HEK293 (cell line): Measurements from ENCODE around the gene KATNAL1.

Source experiments
- CTCF ChIA-PET: fragments of 350-600 bp; formaldehyde crosslinking; extraction: SDS; loops from one replicate; lab custom pipeline; 2021; ENCODE audit warnings: antibody characterized with exemption; lab: Yijun Ruan, JAX
- POLR2A ChIA-PET: fragments of 300-600 bp; formaldehyde crosslinking; extraction: SDS; loops from one replicate; lab custom pipeline; 2020; ENCODE audit warnings: antibody characterized with exemption, inconsistent platforms; lab: Yijun Ruan, JAX
- H3K27ac ChIP-seq: fragments of 200-500 bp; sonication (Bioruptor generic); 2 replicates; pipeline ENCODE4 v1.5.1; 2014; ENCODE audit warnings: low read depth, low read length, control low read depth, inconsistent platforms; ENCODE audit errors: extremely low read depth
- H3K36me3 ChIP-seq, 2 experiments: fragments of 200-500 bp in 1 of 2; sonication (Bioruptor generic) in 1 of 2; 1 replicate in 1 of 2; 2 replicates in 1 of 2; pipeline ENCODE4 v1.5.1; 2014 to 2017; ENCODE audit warnings: inconsistent platforms in 2 of 2, low read length in 2 of 2; ENCODE audit not compliant: control insufficient read depth in 2 of 2, insufficient read depth in 1 of 2
- H3K4me1 ChIP-seq: fragments of 200-500 bp; sonication (Bioruptor generic); 2 replicates; pipeline ENCODE4 v1.5.1; 2014; ENCODE audit warnings: mild to moderate bottlenecking, low read length, inconsistent platforms; ENCODE audit not compliant: control insufficient read depth, insufficient read depth
- H3K4me3 ChIP-seq: 2 replicates; pipeline ENCODE4 v1.5.1; 2011; ENCODE audit warnings: low read depth, mild to moderate bottlenecking, control low read depth, low read length, moderate library complexity
- H3K9me3 ChIP-seq: fragments of 200-500 bp; sonication (Bioruptor generic); 2 replicates; pipeline ENCODE4 v1.5.1; 2014; ENCODE audit warnings: low read depth, low read length, inconsistent platforms; ENCODE audit not compliant: control insufficient read depth, insufficient read depth
- EGR2 ChIP-seq: fragments of 450-650 bp; formaldehyde crosslinking; IDR thresholded peaks from 2 replicates; pipeline ENCODE4 v1.5.1; 2016; ENCODE audit warnings: low read depth, missing biosample characterization, missing genetic modification characterization
- GLI4 ChIP-seq: fragments of 450-650 bp; formaldehyde crosslinking; IDR thresholded peaks from 2 replicates; pipeline ENCODE4 v1.5.1; 2016; ENCODE audit warnings: missing biosample characterization, missing genetic modification characterization
- HOXD13 ChIP-seq: sonication (generic); formaldehyde crosslinking; IDR thresholded peaks from 2 replicates; pipeline ENCODE4 v1.8.0; 2022; ENCODE audit warnings: missing genetic modification reagents, borderline replicate concordance
- KLF16 ChIP-seq: fragments of 450-650 bp; formaldehyde crosslinking; IDR thresholded peaks from 2 replicates; pipeline ENCODE4 v1.5.1; 2017; ENCODE audit warnings: missing biosample characterization, missing genetic modification characterization
- KLF7 ChIP-seq: fragments of 450-650 bp; formaldehyde crosslinking; IDR thresholded peaks from 2 replicates; pipeline ENCODE4 v1.5.1; 2016; ENCODE audit warnings: missing biosample characterization, missing genetic modification characterization, borderline replicate concordance
- MEIS1 ChIP-seq: sonication (generic); formaldehyde crosslinking; IDR thresholded peaks from 2 replicates; pipeline ENCODE4 v1.8.1; 2022; ENCODE audit warnings: missing genetic modification reagents, mild to moderate bottlenecking, borderline replicate concordance
- SCRT2 ChIP-seq: fragments of 450-650 bp; formaldehyde crosslinking; IDR thresholded peaks from 2 replicates; pipeline ENCODE4 v1.5.1; 2016; ENCODE audit warnings: missing biosample characterization, missing genetic modification characterization
- SP7 ChIP-seq: fragments of 450-650 bp; formaldehyde crosslinking; IDR thresholded peaks from 2 replicates; pipeline ENCODE4 v1.5.1; 2016; ENCODE audit warnings: missing biosample characterization, missing genetic modification characterization
- ZBTB8A ChIP-seq: fragments of 450-650 bp; formaldehyde crosslinking; IDR thresholded peaks from 2 replicates; pipeline ENCODE4 v1.5.1; 2016; ENCODE audit warnings: missing biosample characterization, missing genetic modification characterization
- ZFP3 ChIP-seq: fragments of 450-650 bp; formaldehyde crosslinking; IDR thresholded peaks from 2 replicates; pipeline ENCODE4 v1.5.1; 2016; ENCODE audit warnings: low read depth, missing biosample characterization, missing genetic modification characterization
- ZNF350 ChIP-seq: fragments of 450-650 bp; formaldehyde crosslinking; IDR thresholded peaks from 2 replicates; pipeline ENCODE4 v1.5.0; 2017; ENCODE audit warnings: missing biosample characterization, mild to moderate bottlenecking, missing genetic modification characterization
- ZNF423 ChIP-seq: fragments of 450-650 bp; formaldehyde crosslinking; IDR thresholded peaks from 2 replicates; pipeline ENCODE4 v1.5.1; 2016; ENCODE audit warnings: missing biosample characterization, missing genetic modification characterization
- ZNF510 ChIP-seq: fragments of 450-650 bp; formaldehyde crosslinking; IDR thresholded peaks from 2 replicates; pipeline ENCODE4 v1.5.1; 2018; ENCODE audit warnings: mild to moderate bottlenecking, missing genetic modification characterization, missing biosample characterization; ENCODE audit not compliant: insufficient replicate concordance
- ZNF530 ChIP-seq: fragments of 450-650 bp; formaldehyde crosslinking; IDR thresholded peaks from 2 replicates; pipeline ENCODE4 v1.5.1; 2016; ENCODE audit warnings: low read depth, missing biosample characterization, missing genetic modification characterization
- ZNF558 ChIP-seq: fragments of 450-650 bp; formaldehyde crosslinking; IDR thresholded peaks from 2 replicates; pipeline ENCODE4 v1.5.1; 2016; ENCODE audit warnings: missing biosample characterization, missing genetic modification characterization
- ZNF610 ChIP-seq: fragments of 450-650 bp; formaldehyde crosslinking; IDR thresholded peaks from 2 replicates; pipeline ENCODE4 v1.5.1; 2016; ENCODE audit warnings: missing biosample characterization, missing genetic modification characterization, borderline replicate concordance
- ZNF660 ChIP-seq: fragments of 450-650 bp; IDR thresholded peaks from 2 replicates; pipeline ENCODE4 v1.5.1; 2018; ENCODE audit warnings: missing biosample characterization, mild to moderate bottlenecking, missing genetic modification characterization
- ZNF664 ChIP-seq: fragments of 450-650 bp; formaldehyde crosslinking; IDR thresholded peaks from 2 replicates; pipeline ENCODE4 v1.5.1; 2016; ENCODE audit warnings: missing biosample characterization, missing genetic modification characterization
- ZNF677 ChIP-seq: fragments of 450-650 bp; IDR thresholded peaks from 2 replicates; pipeline ENCODE4 v1.5.0; 2018; ENCODE audit warnings: missing biosample characterization, mild to moderate bottlenecking, missing genetic modification characterization, moderate library complexity
- ZNF76 ChIP-seq: fragments of 450-650 bp; formaldehyde crosslinking; IDR thresholded peaks from 2 replicates; pipeline ENCODE4; 2016; ENCODE audit warnings: low read depth, missing biosample characterization, missing genetic modification characterization, borderline replicate concordance
- ZNF830 ChIP-seq: fragments of 450-650 bp; IDR thresholded peaks from 2 replicates; pipeline ENCODE4 v1.5.0; 2018; ENCODE audit warnings: missing biosample characterization, missing genetic modification characterization, low read depth, mild to moderate bottlenecking, moderate library complexity
- ZNF837 ChIP-seq: fragments of 450-650 bp; formaldehyde crosslinking; IDR thresholded peaks from 2 replicates; pipeline ENCODE4 v1.5.1; 2016; ENCODE audit warnings: missing biosample characterization, missing genetic modification characterization
- TF ChIP-seq, protein P1 (sequence below): fragments of 450-650 bp; IDR thresholded peaks from 2 replicates; pipeline ENCODE4 v1.5.1; 2018; ENCODE audit warnings: missing biosample characterization, missing genetic modification characterization
- TF ChIP-seq, protein P2 (sequence below): fragments of 450-650 bp; formaldehyde crosslinking; IDR thresholded peaks from 2 replicates; pipeline ENCODE4 v1.5.1; 2016; ENCODE audit warnings: missing biosample characterization, missing genetic modification characterization

KATNAL1 gene

DNA sequence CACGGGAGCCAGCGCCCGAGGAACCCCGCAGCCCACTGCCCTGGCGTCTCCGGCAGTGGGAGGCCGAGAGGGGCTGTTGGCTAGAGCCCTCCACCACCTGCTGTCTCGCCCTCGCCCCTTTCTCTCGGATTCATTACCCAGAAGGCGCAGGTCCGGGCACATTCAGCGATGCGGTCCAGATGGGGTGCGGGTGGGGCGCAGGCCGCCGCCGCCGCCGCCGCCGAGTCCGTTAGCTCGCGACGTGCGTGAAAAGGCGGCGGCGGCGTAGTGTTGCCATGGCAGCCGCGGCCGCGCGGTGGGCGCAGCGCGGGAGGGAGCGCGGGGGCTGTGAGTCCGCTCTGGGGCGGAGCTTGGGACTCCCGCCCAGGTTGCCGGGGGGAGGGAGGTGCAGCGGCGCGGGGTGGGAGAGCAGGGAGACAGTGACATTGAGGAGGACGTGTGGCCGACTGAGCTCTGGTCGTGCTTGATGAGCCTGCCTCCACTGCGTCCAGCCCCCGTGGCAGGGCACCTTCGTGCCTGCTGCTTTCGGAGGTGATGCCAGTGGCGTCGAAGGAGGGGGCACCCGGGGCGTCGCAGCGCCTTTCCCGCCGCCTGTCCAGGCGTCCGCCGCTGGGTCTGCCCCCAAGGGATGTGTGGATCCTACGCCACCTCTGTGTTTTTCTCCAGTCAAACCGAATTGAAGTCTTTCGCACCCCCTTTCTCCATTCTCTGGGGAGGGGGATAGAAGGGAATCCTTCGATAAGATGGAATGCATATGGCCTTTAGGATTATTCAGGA, at the start of gene KATNAL1 (continued):
- TF ChIP-seq KLF7 (tag by site-specific recombination) (no peak), EGR2 (peak; percentile 47), ZNF76 (tag by site-specific recombination) (peak; percentile 47; the same call in 1 of the 2 replicates), ZBTB8A (tag by site-specific recombination) (peak; percentile 97), HOXD13 (no peak), ZNF510 (tag by site-specific recombination) (no peak), ZNF423 (tag by site-specific recombination) (peak; percentile 65), MEIS1 (CRISPR knock-in tag) (no peak), ZFP3 (no peak), KLF16 (tag by site-specific recombination) (peak; percentile 10; the same call in 1 of the 2 replicates)
- TF ChIP-seq, protein P1, sequence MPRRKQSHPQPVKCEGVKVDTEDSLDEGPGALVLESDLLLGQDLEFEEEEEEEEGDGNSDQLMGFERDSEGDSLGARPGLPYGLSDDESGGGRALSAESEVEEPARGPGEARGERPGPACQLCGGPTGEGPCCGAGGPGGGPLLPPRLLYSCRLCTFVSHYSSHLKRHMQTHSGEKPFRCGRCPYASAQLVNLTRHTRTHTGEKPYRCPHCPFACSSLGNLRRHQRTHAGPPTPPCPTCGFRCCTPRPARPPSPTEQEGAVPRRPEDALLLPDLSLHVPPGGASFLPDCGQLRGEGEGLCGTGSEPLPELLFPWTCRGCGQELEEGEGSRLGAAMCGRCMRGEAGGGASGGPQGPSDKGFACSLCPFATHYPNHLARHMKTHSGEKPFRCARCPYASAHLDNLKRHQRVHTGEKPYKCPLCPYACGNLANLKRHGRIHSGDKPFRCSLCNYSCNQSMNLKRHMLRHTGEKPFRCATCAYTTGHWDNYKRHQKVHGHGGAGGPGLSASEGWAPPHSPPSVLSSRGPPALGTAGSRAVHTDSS (tag by site-specific recombination): no peak

- Histone ChIP-seq H3K36me3 (no peaks in the 10 kb centered on the region), H3K4me1 (no peaks in the 10 kb centered on the region)
- TF ChIP-seq ZNF350 (tag by site-specific recombination) (no peak), ZNF610 (tag by site-specific recombination) (no peak), ZNF664 (no peak), SCRT2 (no peak), ZNF660 (no peak), ZNF677 (tag by site-specific recombination) (no peak), ZNF558 (no peak), ZNF830 (tag by site-specific recombination) (no peak), SP7 (tag by site-specific recombination) (no peak), GLI4 (tag by site-specific recombination) (no peak), ZNF530 (tag by site-specific recombination) (no peak), ZNF837 (tag by site-specific recombination) (no peak)
- TF ChIP-seq, protein P2, sequence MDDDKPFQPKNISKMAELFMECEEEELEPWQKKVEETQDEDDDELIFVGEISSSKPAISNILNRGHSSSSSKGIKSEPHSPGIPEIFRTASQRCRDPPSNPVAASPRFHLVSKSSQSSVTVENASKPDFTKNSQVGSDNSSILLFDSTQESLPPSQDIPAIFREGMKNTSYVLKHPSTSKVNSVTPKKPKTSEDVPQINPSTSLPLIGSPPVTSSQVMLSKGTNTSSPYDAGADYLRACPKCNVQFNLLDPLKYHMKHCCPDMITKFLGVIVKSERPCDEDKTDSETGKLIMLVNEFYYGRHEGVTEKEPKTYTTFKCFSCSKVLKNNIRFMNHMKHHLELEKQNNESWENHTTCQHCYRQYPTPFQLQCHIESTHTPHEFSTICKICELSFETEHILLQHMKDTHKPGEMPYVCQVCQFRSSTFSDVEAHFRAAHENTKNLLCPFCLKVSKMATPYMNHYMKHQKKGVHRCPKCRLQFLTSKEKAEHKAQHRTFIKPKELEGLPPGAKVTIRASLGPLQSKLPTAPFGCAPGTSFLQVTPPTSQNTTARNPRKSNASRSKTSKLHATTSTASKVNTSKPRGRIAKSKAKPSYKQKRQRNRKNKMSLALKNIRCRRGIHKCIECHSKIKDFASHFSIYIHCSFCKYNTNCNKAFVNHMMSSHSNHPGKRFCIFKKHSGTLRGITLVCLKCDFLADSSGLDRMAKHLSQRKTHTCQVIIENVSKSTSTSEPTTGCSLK (tag by site-specific recombination): no peak
Measured at GRCh38 chr13:30355839-30356238, 48.5 kb upstream of the KATNAL1 start.

More at GRCh38 chr13:30355839-30356238, 48.5 kb upstream of the KATNAL1 start:
- Histone ChIP-seq H3K27ac (no peak overlapping the region), H3K9me3 (no peaks in the 10 kb centered on the region), H3K4me3 (no peak overlapping the region)
- ChIA-PET CTCF (no interaction called here), POLR2A (no interaction called here)
